IPS-15b (cell line): ENCODE measurements around the gene BANF2.

Source experiments
- H3K27me3 ChIP-seq: one replicate; pipeline ENCODE4 v1.6.1; 2013; ENCODE audit warnings: low read length; ENCODE audit not compliant: control insufficient read depth, insufficient read depth
- H3K36me3 ChIP-seq: one replicate; pipeline ENCODE4 v1.6.1; 2013; ENCODE audit warnings: low read length; ENCODE audit not compliant: control insufficient read depth, insufficient read depth
- H3K4me1 ChIP-seq: one replicate; pipeline ENCODE4 v1.6.1; 2013; ENCODE audit warnings: mild to moderate bottlenecking, low read length; ENCODE audit not compliant: control insufficient read depth, insufficient read depth
- H3K4me3 ChIP-seq: one replicate; pipeline ENCODE4 v1.5.1; 2013; ENCODE audit warnings: low read depth, low read length
- H3K9ac ChIP-seq: one replicate; pipeline ENCODE4 v1.6.1; 2013; ENCODE audit warnings: low read depth, mild to moderate bottlenecking, low read length
- H3K9me3 ChIP-seq: one replicate; pipeline ENCODE4 v1.6.1; 2013; ENCODE audit warnings: mild to moderate bottlenecking, low read length; ENCODE audit not compliant: control insufficient read depth, insufficient read depth

The BANF2 gene

DNA sequence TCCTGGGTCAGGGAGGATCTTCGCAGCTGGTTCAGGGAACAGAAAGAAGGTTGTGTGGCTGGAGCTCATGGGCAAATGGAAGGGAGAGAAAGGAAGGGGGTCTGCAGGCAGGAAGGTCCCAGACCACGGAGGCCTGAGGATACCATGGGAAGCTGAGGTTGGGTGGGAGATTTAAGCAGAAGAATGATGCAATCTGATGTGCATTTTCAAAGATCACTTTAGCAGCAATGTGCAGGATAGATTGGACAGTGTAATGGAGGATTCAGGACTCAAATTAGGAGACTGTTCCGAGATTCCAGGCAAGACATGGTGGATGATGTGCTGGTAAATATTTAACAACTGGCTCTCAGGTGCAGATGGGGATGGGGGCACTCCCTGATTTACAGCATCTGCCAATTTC is 12.0 kb upstream of the BANF2 start:
- no peak overlapping the region for H3K9ac ChIP-seq
- no peaks in the 10 kb centered on the region for H3K9me3 ChIP-seq
- H3K36me3 ChIP-seq = no peaks in the 10 kb centered on the region
- no peaks in the 10 kb centered on the region for H3K27me3 ChIP-seq
- no peak overlapping the region for H3K4me3 ChIP-seq
- peaks cover 3% of the 10 kb centered on the region for H3K4me1 ChIP-seq

DNA sequence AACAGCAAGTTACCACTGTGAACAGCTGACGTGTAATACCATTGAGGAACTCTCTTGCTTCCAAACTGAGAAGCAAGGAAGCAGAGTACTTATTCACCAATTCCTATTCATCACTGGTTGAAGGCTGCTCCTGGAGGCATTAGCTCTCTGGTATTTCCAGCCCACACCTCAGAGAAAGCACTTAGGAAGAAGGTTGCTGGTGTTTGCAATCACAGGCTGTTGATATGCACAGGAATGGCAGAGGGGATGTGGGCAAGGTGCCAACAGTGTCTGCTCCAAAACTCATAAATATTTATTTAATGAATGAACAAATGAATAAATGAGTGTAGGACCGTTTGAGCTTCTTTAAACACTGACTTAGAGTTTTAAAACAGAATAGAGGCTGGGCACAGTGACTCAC is 10.8 kb upstream of the BANF2 start:
- Histone ChIP-seq H3K9me3 (no peaks in the 10 kb centered on the region), H3K36me3 (no peaks in the 10 kb centered on the region), H3K9ac (no peak overlapping the region), H3K27me3 (no peaks in the 10 kb centered on the region), H3K4me3 (no peak overlapping the region), H3K4me1 (peaks cover 4% of the 10 kb centered on the region)

- no peak overlapping the region for H3K4me3 ChIP-seq
- H3K9me3 ChIP-seq = no peaks in the 10 kb centered on the region
- H3K4me1 ChIP-seq = peaks cover 4% of the 10 kb centered on the region
- no peak overlapping the region for H3K9ac ChIP-seq
- H3K36me3 ChIP-seq = no peaks in the 10 kb centered on the region
- no peaks in the 10 kb centered on the region for H3K27me3 ChIP-seq
These were observed 9.6 kb upstream of the BANF2 start for GRCh38 chr20:17690144-17690543.

DNA sequence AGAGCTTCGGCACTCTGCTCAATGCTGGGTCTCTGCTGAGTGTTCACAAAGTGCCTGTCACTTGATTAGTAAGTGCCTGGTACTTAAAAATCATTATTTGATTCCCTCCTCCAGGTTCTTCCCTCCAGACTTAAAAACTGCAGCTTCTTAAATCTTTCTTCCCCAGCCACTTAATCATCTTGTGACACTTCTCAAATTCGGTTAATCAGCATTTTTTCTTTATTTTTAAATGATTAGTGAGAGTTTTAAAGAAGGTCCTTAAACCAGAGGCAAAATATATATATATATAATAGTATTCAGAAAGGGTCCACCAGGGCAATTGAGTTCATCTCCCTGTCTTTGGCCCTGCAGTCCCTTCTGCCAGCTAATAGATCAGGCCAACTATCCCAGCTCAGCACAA is 8.0 kb upstream of the BANF2 start:
- no peaks in the 10 kb centered on the region for H3K27me3 ChIP-seq

GRCh38 chr20:17693444-17694001 is 6.2 kb upstream of the BANF2 start:
- H3K27me3 ChIP-seq = no peaks in the 10 kb centered on the region
- H3K9me3 ChIP-seq = no peaks in the 10 kb centered on the region
- no peak overlapping the region for H3K4me3 ChIP-seq
- peaks cover 4% of the 10 kb centered on the region for H3K4me1 ChIP-seq
- H3K9ac ChIP-seq = no peak overlapping the region
- no peaks in the 10 kb centered on the region for H3K36me3 ChIP-seq

More for the DNA sequence above, 8.0 kb upstream of the BANF2 start:
- no peaks in the 10 kb centered on the region for H3K9me3 ChIP-seq
- H3K36me3 ChIP-seq = no peaks in the 10 kb centered on the region
- no peak overlapping the region for H3K9ac ChIP-seq
- peaks cover 4% of the 10 kb centered on the region for H3K4me1 ChIP-seq
- no peak overlapping the region for H3K4me3 ChIP-seq

GRCh38 chr20:17694767-17695166 is 5.0 kb upstream of the BANF2 start:
- no peak overlapping the region for H3K4me3 ChIP-seq
- H3K4me1 ChIP-seq = peaks cover 4% of the 10 kb centered on the region
- H3K36me3 ChIP-seq = no peaks in the 10 kb centered on the region
- no peaks in the 10 kb centered on the region for H3K27me3 ChIP-seq
- H3K9me3 ChIP-seq = no peaks in the 10 kb centered on the region
- no peak overlapping the region for H3K9ac ChIP-seq

- H3K36me3 ChIP-seq = no peaks in the 10 kb centered on the region
- no peak overlapping the region for H3K9ac ChIP-seq
- H3K27me3 ChIP-seq = no peaks in the 10 kb centered on the region
These were observed 3.5 kb upstream of the BANF2 start for GRCh38 chr20:17696287-17696686.

DNA sequence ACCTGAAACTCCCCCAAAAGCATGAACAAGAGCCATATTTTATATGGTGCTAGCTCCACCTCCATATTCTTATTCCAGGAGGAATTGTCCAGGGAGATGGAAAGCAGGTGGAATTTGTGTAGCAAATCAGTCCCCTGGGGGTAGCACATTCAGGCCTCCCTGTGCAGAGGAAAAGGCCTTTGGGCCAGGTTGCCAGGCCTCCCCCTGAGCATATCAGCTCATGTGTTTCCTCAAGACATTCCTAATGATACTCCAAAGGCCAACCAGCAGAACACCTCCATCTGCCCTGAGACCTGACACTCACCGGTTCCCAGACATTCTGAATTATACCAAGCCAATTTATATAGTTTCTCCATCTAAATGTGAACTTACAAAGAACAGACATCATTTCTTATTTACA is 2.6 kb upstream of the BANF2 start:
- H3K4me1 ChIP-seq = peaks cover 4% of the 10 kb centered on the region
- H3K27me3 ChIP-seq = no peaks in the 10 kb centered on the region
- H3K4me3 ChIP-seq = no peak overlapping the region

More at GRCh38 chr20:17696287-17696686, 3.5 kb upstream of the BANF2 start:
- no peak overlapping the region for H3K4me3 ChIP-seq
- H3K4me1 ChIP-seq = peaks cover 4% of the 10 kb centered on the region
- no peaks in the 10 kb centered on the region for H3K9me3 ChIP-seq

DNA sequence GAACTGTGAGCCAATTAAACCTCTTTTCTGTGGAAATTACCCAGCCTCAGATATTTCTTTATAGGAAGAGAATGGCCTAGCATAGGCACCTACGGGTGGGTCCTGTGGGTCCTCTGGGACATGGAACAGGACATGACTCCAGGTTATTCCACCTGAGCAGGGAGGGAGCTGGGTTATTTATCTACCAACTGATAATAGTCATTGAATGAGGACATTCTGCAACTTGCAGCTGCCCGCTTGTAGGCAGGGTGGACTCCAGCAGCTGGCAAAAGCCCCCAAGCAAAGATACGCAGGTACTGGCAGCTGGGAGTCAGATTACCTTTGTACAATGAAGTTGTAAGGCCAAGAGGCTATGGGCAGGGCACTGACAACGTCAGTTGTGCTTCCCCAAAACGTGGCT is 1.4 kb upstream of the BANF2 start:
- Histone ChIP-seq H3K4me3 (no peak overlapping the region), H3K27me3 (no peaks in the 10 kb centered on the region), H3K4me1 (peaks cover 2% of the 10 kb centered on the region), H3K9ac (no peak overlapping the region), H3K36me3 (no peaks in the 10 kb centered on the region), H3K9me3 (no peaks in the 10 kb centered on the region)

More for the DNA sequence above, 2.6 kb upstream of the BANF2 start:
- no peaks in the 10 kb centered on the region for H3K9me3 ChIP-seq
- no peaks in the 10 kb centered on the region for H3K36me3 ChIP-seq
- H3K9ac ChIP-seq = no peak overlapping the region

GRCh38 chr20:17700637-17701036 is 871 bp downstream of the BANF2 start:
- Histone ChIP-seq H3K9me3 (no peaks in the 10 kb centered on the region), H3K9ac (no peak overlapping the region), H3K36me3 (no peaks in the 10 kb centered on the region), H3K4me1 (no peaks in the 10 kb centered on the region), H3K4me3 (no peak overlapping the region), H3K27me3 (no peaks in the 10 kb centered on the region)

- H3K9me3 ChIP-seq = no peaks in the 10 kb centered on the region
- no peaks in the 10 kb centered on the region for H3K4me1 ChIP-seq
- no peak overlapping the region for H3K4me3 ChIP-seq
- no peak overlapping the region for H3K9ac ChIP-seq
- no peaks in the 10 kb centered on the region for H3K36me3 ChIP-seq
- H3K27me3 ChIP-seq = no peaks in the 10 kb centered on the region
These were observed 2.1 kb downstream of the BANF2 start for GRCh38 chr20:17701826-17702225.

DNA sequence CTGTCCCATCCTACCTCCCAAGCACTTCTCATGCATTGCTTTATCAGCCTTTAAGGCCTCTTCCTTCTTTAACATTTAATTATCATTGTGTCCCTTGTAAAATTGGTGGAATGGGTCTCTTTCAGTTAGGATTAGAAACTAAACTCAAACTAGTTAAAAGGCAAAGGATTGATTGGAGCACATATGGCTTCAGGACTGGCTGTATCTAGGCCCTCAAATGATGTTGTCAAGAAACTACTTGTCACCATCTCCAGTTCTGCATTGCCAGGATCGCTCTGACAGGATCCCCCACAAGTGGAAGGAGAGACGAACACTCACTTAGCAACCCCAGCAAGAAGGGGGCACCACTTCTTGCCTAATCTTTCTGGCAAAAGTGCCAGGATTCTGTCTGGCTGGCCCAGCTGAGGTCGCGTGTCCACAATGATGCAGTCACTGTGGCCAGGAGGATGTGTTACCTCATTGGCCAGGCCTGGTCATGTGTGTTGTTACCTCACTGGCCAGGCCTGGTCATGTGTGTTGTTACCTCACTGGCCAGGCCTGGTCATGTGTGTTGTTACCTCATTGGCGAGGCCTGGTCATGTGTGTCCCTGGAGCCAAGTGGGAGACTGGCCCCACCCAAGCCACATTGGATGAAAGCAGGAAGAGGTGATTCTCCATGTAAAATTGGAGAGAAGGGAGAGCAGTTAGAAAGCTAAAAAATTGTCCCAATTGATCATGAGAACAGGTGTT is 5.0 kb downstream of the BANF2 start:
- no peaks in the 10 kb centered on the region for H3K27me3 ChIP-seq
- no peak overlapping the region for H3K4me3 ChIP-seq
- peaks cover under 1% of the 10 kb centered on the region for H3K4me1 ChIP-seq

More for the DNA sequence above, 5.0 kb downstream of the BANF2 start:
- H3K9ac ChIP-seq = no peak overlapping the region
- no peaks in the 10 kb centered on the region for H3K36me3 ChIP-seq
- H3K9me3 ChIP-seq = no peaks in the 10 kb centered on the region
